SK-N-SH (cell line): Measurements from ENCODE around the gene ATP5PB.

Experiments used
- EP300 ChIP-seq, 2 experiments: IDR thresholded peaks; 2 replicates each; pipeline versions ENCODE4 v1.4.0 to v1.6.1; 2012; ENCODE audit warnings: borderline replicate concordance in 1 of 2, low read depth in 1 of 2, low read length in 1 of 2
- FOXJ3 ChIP-seq: sonication (generic); formaldehyde crosslinking; IDR thresholded peaks from 2 replicates; pipeline ENCODE4 v1.5.1; 2020; ENCODE audit warnings: mild to moderate bottlenecking, missing genetic modification reagents
- JUND ChIP-seq: IDR thresholded peaks from 2 replicates; pipeline ENCODE4 v1.4.0; 2012
- RCOR1 ChIP-seq: fragments of 150-350 bp; IDR thresholded peaks from 2 replicates; pipeline ENCODE4 v1.6.1; 2017; ENCODE audit warnings: antibody characterized with exemption, low read length
- TCF12 ChIP-seq: IDR thresholded peaks from 2 replicates; pipeline ENCODE4 v1.4.0; 2012
- ZBTB33 ChIP-seq: IDR thresholded peaks from 2 replicates; pipeline ENCODE4 v1.4.0; 2012; ENCODE audit warnings: low read depth, borderline replicate concordance
- TF ChIP-seq, protein P1 (sequence below): fragments of 200-600 bp; sonication (generic); IDR thresholded peaks from 2 replicates; pipeline ENCODE4 v1.6.1; 2017; ENCODE audit warnings: antibody characterized with exemption, mild to moderate bottlenecking, moderate library complexity

DNA sequence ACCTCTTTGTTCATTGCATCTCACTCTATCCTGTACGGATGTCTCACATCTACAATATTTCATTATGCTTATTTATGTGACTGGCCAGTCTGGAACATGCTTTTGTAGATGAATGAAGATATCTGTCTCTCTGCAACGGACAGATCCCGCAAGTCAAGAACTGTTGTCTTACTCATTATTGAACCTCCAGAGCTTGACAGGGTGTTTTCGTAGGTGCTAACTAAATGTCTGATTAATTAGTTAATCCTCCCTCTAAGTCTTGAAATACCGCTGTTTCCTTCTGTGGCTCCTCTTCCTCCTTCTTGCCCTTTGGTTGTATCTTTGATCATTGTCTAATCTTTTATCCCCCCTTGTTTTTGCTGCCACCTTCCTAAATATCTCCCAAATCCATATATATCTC, 21.3 kb downstream of the ATP5PB start:
- TF ChIP-seq RCOR1 (no peak), FOXJ3 (CRISPR knock-in tag) (no peak), JUND (no peak), EP300 (IDR thresholded peaks at IDR 0.05; ENCODE audit: borderline replicate concordance in 1 of 2, low read depth in 1 of 2, low read length in 1 of 2) (no peak), ZBTB33 (no peak), TCF12 (no peak)
- TF ChIP-seq, protein P1, sequence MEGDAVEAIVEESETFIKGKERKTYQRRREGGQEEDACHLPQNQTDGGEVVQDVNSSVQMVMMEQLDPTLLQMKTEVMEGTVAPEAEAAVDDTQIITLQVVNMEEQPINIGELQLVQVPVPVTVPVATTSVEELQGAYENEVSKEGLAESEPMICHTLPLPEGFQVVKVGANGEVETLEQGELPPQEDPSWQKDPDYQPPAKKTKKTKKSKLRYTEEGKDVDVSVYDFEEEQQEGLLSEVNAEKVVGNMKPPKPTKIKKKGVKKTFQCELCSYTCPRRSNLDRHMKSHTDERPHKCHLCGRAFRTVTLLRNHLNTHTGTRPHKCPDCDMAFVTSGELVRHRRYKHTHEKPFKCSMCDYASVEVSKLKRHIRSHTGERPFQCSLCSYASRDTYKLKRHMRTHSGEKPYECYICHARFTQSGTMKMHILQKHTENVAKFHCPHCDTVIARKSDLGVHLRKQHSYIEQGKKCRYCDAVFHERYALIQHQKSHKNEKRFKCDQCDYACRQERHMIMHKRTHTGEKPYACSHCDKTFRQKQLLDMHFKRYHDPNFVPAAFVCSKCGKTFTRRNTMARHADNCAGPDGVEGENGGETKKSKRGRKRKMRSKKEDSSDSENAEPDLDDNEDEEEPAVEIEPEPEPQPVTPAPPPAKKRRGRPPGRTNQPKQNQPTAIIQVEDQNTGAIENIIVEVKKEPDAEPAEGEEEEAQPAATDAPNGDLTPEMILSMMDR, result no peak
